Measurements from ENCODE around the gene L2HGDH. TPM values are rescaled to one million over a fixed set of nuclear protein-coding genes. Genes with fewer than 3 reads are reported as not detected.

L2HGDH gene
- polyA plus RNA-seq, 1 of the 3 experiments (the other 2 are of a cell fraction): 8.4 TPM

DNA sequence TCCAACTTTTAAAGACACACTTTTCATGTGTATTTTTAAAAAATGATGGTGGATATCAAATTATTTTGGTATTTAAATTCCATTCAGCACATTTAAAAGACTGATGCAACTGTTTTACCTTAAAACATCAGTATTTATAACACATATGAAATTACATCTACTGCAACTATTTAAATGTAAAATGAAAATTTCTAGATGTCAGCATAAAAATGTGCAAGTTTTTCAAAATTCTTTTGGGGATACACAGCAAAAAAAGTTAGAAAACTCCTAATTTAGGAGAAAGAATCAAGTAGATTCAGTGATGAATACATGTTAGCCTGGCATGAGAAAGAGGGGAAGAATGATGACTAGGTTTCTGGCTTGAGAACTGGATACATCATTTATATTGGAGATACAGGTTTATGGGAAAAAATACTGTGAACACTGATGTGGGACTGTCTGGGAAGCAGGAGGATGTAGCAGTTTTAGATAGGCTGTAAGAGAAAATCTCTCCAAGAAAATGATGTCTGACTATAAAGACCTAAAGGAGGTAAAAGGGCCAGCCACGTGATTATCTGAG, 89.9 kb downstream of the L2HGDH start:
- Histone ChIP-seq H3K9ac (no peak overlapping the region), H3F3A (replicated peaks; ENCODE audit: insufficient read depth) (peaks cover 32% of the 10 kb centered on the region), H3K27ac (ENCODE audit: low read depth in 2 of 2, low read length in 1 of 2) (peak overlapping the region in 1 of 2 experiments; percentile 28; a peak in 1 of 4 replicates), H3K4me2 (no peak overlapping the region), H3K36me3 (replicated peaks in 1 of 2; ENCODE audit: control insufficient read depth in 1 of 2, insufficient read depth in 2 of 2, low read length in 1 of 2) (no peaks in the 10 kb centered on the region), H2AFZ (ENCODE audit: low read depth) (no peak overlapping the region), H3K4me1 (ENCODE audit: control insufficient read depth in 1 of 2, insufficient read depth in 2 of 2, low read depth in 1 of 2, low read length in 1 of 2) (peaks cover 2 to 23% of the 10 kb centered on the region in 2 experiments), H3K27me3 (ENCODE audit: insufficient read depth) (no peaks in the 10 kb centered on the region), H3K4me3 (ENCODE audit: low read depth in 2 of 2, low read length in 1 of 2) (no peak overlapping the region), H3K9me2 (no peaks in the 10 kb centered on the region), H4K20me1 (ENCODE audit: insufficient read depth) (peaks cover 89% of the 10 kb centered on the region), H3K9me3 (no peaks in the 10 kb centered on the region), H3K79me2 (ENCODE audit: insufficient read depth) (peaks cover 100% of the 10 kb centered on the region)
- no peak for TF ChIP-seq TAF1 (IDR thresholded peaks at IDR 0.05; ENCODE audit: borderline replicate concordance, low read depth, low read length)
- TF ChIP-seq MEF2A (IDR thresholded peaks at IDR 0.05; ENCODE audit: borderline replicate concordance, low read depth): no peak
- no peak for TF ChIP-seq POLR2AphosphoS5 (IDR thresholded peaks at IDR 0.05; ENCODE audit: low read depth, low read length)
- no peak for TF ChIP-seq EZH2phosphoT487 (IDR thresholded peaks at IDR 0.05; ENCODE audit: borderline replicate concordance, low read depth)
- POLR2A ChIA-PET: no interaction called here
- no peak for DNase-seq
- WGBS (ENCODE audit: low lambda C conversion rate): 93% methylated on average over 1 of the region's 1 CpG
- CTCF ChIA-PET: no interaction called here

DNA sequence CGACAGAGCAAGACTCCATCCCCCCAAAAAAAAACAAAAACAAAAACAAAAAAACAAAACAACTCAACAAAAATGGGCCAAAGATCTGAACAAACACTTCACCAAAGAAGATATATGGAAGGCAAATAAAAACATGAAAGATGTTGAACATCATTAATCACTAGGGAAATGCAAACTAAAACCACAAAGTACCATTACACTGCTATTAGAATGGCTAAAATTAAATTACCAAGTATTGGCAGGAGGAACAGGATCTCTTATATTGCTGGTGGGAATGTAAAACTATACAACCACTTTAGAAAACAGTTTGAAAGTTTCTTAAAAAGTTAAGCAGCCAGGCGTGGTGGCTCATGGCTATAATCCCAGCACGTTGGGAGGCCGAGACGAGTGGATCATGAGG, 93.5 kb downstream of the L2HGDH start:
- Histone ChIP-seq H4K20me1 (ENCODE audit: insufficient read depth) (peaks cover 79% of the 10 kb centered on the region), H3K27ac (ENCODE audit: low read depth in 2 of 2, low read length in 1 of 2) (no peak overlapping the region), H3K4me3 (ENCODE audit: low read depth in 2 of 2, low read length in 1 of 2) (no peak overlapping the region), H3F3A (replicated peaks; ENCODE audit: insufficient read depth) (peaks cover 13% of the 10 kb centered on the region), H3K36me3 (replicated peaks in 1 of 2; ENCODE audit: control insufficient read depth in 1 of 2, insufficient read depth in 2 of 2, low read length in 1 of 2) (no peaks in the 10 kb centered on the region), H3K79me2 (ENCODE audit: insufficient read depth) (peaks cover 100% of the 10 kb centered on the region), H2AFZ (ENCODE audit: low read depth) (no peak overlapping the region), H3K9ac (no peak overlapping the region), H3K4me2 (no peak overlapping the region), H3K9me3 (no peaks in the 10 kb centered on the region), H3K9me2 (no peaks in the 10 kb centered on the region), H3K27me3 (ENCODE audit: insufficient read depth) (no peaks in the 10 kb centered on the region), H3K4me1 (ENCODE audit: control insufficient read depth in 1 of 2, insufficient read depth in 2 of 2, low read depth in 1 of 2, low read length in 1 of 2) (peaks cover 0 to 10% of the 10 kb centered on the region in 2 experiments; a peak in 1 of 4 replicates)
- ChIA-PET CTCF (interaction anchor here (0.6 kb wide), 1 partner anchor 10 kb away, joined by 3 read pairs; no protein-coding TSS in a partner anchor), POLR2A (no interaction called here)
- TF ChIP-seq NRF1 (IDR thresholded peaks at IDR 0.05; ENCODE audit: low read depth, low read length) (no peak), TCF12 (IDR thresholded peaks at IDR 0.05) (no peak), NFIC (IDR thresholded peaks at IDR 0.05; ENCODE audit: borderline replicate concordance) (no peak), POLR2AphosphoS5 (IDR thresholded peaks at IDR 0.05; ENCODE audit: low read depth, low read length) (no peak), RAD21 (IDR thresholded peaks at IDR 0.05; ENCODE audit: low read length) (no peak), MEF2A (IDR thresholded peaks at IDR 0.05; ENCODE audit: borderline replicate concordance, low read depth) (no peak), YY1 (IDR thresholded peaks at IDR 0.05; ENCODE audit: low read depth) (no peak), FOXJ3 (CRISPR knock-in tag; IDR thresholded peaks at IDR 0.05) (no peak), RXRA (IDR thresholded peaks at IDR 0.05; ENCODE audit: borderline replicate concordance, low read depth) (no peak), TAF1 (IDR thresholded peaks at IDR 0.05; ENCODE audit: borderline replicate concordance, low read depth, low read length) (no peak), GABPA (IDR thresholded peaks at IDR 0.05; ENCODE audit: low read depth) (no peak), ELF1 (IDR thresholded peaks at IDR 0.05) (no peak), EP300 (IDR thresholded peaks at IDR 0.05; ENCODE audit: borderline replicate concordance in 1 of 2, low read depth in 1 of 2, low read length in 1 of 2) (no peak)
- TF ChIP-seq, protein P1, sequence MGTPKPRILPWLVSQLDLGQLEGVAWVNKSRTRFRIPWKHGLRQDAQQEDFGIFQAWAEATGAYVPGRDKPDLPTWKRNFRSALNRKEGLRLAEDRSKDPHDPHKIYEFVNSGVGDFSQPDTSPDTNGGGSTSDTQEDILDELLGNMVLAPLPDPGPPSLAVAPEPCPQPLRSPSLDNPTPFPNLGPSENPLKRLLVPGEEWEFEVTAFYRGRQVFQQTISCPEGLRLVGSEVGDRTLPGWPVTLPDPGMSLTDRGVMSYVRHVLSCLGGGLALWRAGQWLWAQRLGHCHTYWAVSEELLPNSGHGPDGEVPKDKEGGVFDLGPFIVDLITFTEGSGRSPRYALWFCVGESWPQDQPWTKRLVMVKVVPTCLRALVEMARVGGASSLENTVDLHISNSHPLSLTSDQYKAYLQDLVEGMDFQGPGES (IDR thresholded peaks at IDR 0.05; ENCODE audit: low read depth, low read length): no peak
- TF ChIP-seq, protein P2, sequence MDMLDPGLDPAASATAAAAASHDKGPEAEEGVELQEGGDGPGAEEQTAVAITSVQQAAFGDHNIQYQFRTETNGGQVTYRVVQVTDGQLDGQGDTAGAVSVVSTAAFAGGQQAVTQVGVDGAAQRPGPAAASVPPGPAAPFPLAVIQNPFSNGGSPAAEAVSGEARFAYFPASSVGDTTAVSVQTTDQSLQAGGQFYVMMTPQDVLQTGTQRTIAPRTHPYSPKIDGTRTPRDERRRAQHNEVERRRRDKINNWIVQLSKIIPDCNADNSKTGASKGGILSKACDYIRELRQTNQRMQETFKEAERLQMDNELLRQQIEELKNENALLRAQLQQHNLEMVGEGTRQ (IDR thresholded peaks at IDR 0.05; ENCODE audit: borderline replicate concordance, low read depth, low read length): no peak
- TF ChIP-seq, protein P3, sequence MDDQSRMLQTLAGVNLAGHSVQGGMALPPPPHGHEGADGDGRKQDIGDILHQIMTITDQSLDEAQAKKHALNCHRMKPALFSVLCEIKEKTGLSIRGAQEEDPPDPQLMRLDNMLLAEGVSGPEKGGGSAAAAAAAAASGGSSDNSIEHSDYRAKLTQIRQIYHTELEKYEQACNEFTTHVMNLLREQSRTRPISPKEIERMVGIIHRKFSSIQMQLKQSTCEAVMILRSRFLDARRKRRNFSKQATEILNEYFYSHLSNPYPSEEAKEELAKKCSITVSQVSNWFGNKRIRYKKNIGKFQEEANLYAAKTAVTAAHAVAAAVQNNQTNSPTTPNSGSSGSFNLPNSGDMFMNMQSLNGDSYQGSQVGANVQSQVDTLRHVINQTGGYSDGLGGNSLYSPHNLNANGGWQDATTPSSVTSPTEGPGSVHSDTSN (IDR thresholded peaks at IDR 0.05): no peak
- TF ChIP-seq, protein P4, sequence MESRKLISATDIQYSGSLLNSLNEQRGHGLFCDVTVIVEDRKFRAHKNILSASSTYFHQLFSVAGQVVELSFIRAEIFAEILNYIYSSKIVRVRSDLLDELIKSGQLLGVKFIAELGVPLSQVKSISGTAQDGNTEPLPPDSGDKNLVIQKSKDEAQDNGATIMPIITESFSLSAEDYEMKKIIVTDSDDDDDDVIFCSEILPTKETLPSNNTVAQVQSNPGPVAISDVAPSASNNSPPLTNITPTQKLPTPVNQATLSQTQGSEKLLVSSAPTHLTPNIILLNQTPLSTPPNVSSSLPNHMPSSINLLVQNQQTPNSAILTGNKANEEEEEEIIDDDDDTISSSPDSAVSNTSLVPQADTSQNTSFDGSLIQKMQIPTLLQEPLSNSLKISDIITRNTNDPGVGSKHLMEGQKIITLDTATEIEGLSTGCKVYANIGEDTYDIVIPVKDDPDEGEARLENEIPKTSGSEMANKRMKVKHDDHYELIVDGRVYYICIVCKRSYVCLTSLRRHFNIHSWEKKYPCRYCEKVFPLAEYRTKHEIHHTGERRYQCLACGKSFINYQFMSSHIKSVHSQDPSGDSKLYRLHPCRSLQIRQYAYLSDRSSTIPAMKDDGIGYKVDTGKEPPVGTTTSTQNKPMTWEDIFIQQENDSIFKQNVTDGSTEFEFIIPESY (IDR thresholded peaks at IDR 0.05; ENCODE audit: borderline replicate concordance, low read depth): no peak
- WGBS (ENCODE audit: low lambda C conversion rate): 92% methylated on average over 5 of the region's 5 CpGs
- DNase-seq: no peak
